ENCODE data around the gene DMKN.
A peak's percentile ranks its signal among the peaks of the same experiment; 100 is the strongest.

DMKN gene

GRCh38 chr19:35524181-35524837 lies 10.9 kb upstream of the DMKN start:
- DNase-seq (ENCODE audit: low read depth), result no peak

- no peak for DNase-seq (ENCODE audit: low read depth)
Observed at GRCh38 chr19:35522745-35523327, 9.4 kb upstream of the DMKN start.

GRCh38 chr19:35521124-35521743 lies 7.8 kb upstream of the DMKN start:
- no peak for DNase-seq (ENCODE audit: low read depth)

GRCh38 chr19:35519291-35519690 lies 5.8 kb upstream of the DMKN start:
- DNase-seq (ENCODE audit: low read depth), result peak; percentile 53

- peak; percentile 94 for DNase-seq (ENCODE audit: low read depth)
Observed at GRCh38 chr19:35518313-35518712, 4.9 kb upstream of the DMKN start.

- DNase-seq (ENCODE audit: low read depth), result no peak
Observed at GRCh38 chr19:35517342-35517741, 3.9 kb upstream of the DMKN start.

GRCh38 chr19:35516310-35516709 lies 2.9 kb upstream of the DMKN start:
- no peak for DNase-seq (ENCODE audit: low read depth)

GRCh38 chr19:35514282-35514809 lies 897 bp upstream of the DMKN start:
- peak; percentile 55 for DNase-seq (ENCODE audit: low read depth)

- DNase-seq (ENCODE audit: low read depth), result no peak
Observed at GRCh38 chr19:35512831-35513627, 420 bp downstream of the DMKN start.

GRCh38 chr19:35511337-35511736 lies 2.1 kb downstream of the DMKN start:
- no peak for DNase-seq (ENCODE audit: low read depth)

- DNase-seq (ENCODE audit: low read depth), result no peak
Observed at GRCh38 chr19:35510626-35510964, 2.9 kb downstream of the DMKN start.

- DNase-seq (ENCODE audit: low read depth), result peak; percentile 65
Observed at GRCh38 chr19:35509861-35510625, 3.4 kb downstream of the DMKN start.

GRCh38 chr19:35509018-35509652 lies 4.3 kb downstream of the DMKN start:
- no peak for DNase-seq (ENCODE audit: low read depth)

- no peak for DNase-seq (ENCODE audit: low read depth)
Observed at GRCh38 chr19:35508129-35508528, 5.3 kb downstream of the DMKN start.

- no peak for DNase-seq (ENCODE audit: low read depth)
Observed at GRCh38 chr19:35507561-35507960, 5.9 kb downstream of the DMKN start.

- no peak for DNase-seq (ENCODE audit: low read depth)
Observed at GRCh38 chr19:35506011-35506410, 7.4 kb downstream of the DMKN start.

- DNase-seq (ENCODE audit: low read depth), result no peak
Observed at GRCh38 chr19:35502751-35503150, 10.7 kb downstream of the DMKN start.

- no peak for DNase-seq (ENCODE audit: low read depth)
Observed at GRCh38 chr19:35501684-35502083, 11.8 kb downstream of the DMKN start.

GRCh38 chr19:35500611-35501010 lies 12.8 kb downstream of the DMKN start:
- no peak for DNase-seq (ENCODE audit: low read depth)

- no peak for DNase-seq (ENCODE audit: low read depth)
Observed at GRCh38 chr19:35498984-35499527, 14.4 kb downstream of the DMKN start.

- DNase-seq (ENCODE audit: low read depth), result no peak
Observed at GRCh38 chr19:35498220-35498619, 15.2 kb downstream of the DMKN start.
